HTERT RPE-1 (cell line): Measurements from ENCODE around the gene OR6C76.
"Not testable (repeated sequence)": the region's sequence is repeated elsewhere in the genome, so short reads cannot be mapped to it uniquely, and the experiment has no call there.

ENCODE experiments used
- in situ Hi-C: fragments of 300-500 bp; cut with MboI; formaldehyde crosslinking; loops from 4 replicates; pipeline ENCODE4 v1.14.3; 2020; ENCODE audit warnings: low sequenced_read_pairs

OR6C76 gene

GRCh38 chr12:55425954-55426353 is at the start of gene OR6C76:
Gene OR6C76, plus strand, starts transcription at chr12:55426254. Its CDS starts 0 bp downstream, at chr12:55426254.
- in situ Hi-C loops, result no loop called here

GRCh38 chr12:55385891-55386290 is 40.2 kb upstream of the OR6C76 start:
- in situ Hi-C loops, result no loop called here

GRCh38 chr12:55392032-55392795 is 33.8 kb upstream of the OR6C76 start:
- in situ Hi-C loops, result no loop called here

DNA sequence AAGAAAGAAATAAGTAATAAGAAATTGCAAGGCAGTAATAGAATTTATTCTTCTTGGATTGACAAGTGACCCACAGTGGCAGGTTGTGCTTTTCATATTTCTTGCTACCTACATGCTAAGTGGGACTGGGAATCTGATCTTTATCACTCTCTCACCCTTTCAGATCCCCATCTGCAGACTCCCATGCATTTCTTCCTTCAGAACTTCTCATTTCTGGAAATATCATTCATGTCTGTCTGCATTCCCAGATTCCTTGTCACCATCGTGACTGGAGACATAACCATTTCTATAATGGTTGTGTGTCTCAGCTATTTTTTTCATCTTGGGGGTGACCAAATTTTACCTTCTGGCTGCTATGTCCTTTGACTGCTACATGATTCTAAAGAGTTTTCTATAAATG is 29.7 kb upstream of the OR6C76 start:
- in situ Hi-C loops, result no loop called here

DNA sequence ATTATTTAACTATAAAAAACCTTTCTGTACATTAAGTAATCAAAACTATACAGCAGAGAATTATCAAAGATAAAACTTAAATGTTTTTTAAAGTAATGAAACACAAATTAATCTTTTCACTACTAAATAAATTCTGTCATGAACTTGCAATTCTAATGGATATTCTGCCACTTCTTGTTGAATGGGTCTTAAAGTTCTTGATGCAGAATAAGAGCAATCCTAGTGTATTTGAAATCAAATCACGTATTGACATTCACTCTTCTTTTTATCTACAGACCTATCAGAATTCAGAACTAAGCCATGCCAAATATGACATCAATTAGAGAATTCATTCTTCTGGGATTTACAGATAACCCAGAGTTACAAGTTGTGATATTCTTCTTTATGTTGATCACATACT is 25.8 kb upstream of the OR6C76 start, which contains the start of gene OR6C65:
Gene OR6C65 (plus strand): TSS at position 301 of the 400 bp plus-strand sequence. CDS start 0 bp downstream, at position 301.
- in situ Hi-C loops, result no loop called here

DNA sequence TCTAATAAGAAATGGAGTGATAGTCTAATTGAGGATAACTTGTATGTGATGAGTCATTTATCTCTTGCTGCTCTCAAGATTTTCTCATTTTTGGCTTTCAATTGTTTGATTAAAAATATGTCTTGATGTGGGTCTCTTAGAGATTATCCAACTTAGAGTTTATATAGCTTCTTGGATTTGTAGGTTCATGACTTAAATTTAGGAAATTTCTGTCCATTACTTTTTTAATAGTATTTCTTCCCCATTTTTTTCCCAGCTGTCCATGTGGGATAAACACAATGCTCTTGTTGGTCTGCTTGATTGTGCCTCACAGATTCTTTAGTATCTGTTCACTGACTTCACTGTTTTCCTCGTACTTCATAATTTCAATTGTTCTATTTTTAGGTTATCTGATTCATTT is 18.2 kb upstream of the OR6C76 start:
- in situ Hi-C loops, result no loop called here

- in situ Hi-C loops, result not testable (repeated sequence)
These were observed 16.9 kb upstream of the OR6C76 start for GRCh38 chr12:55409133-55409532.

GRCh38 chr12:55412138-55412537 is 13.9 kb upstream of the OR6C76 start:
- in situ Hi-C loops, result not testable (repeated sequence)

- in situ Hi-C loops, result not testable (repeated sequence)
These were observed 12.3 kb upstream of the OR6C76 start for GRCh38 chr12:55413498-55414388.

DNA sequence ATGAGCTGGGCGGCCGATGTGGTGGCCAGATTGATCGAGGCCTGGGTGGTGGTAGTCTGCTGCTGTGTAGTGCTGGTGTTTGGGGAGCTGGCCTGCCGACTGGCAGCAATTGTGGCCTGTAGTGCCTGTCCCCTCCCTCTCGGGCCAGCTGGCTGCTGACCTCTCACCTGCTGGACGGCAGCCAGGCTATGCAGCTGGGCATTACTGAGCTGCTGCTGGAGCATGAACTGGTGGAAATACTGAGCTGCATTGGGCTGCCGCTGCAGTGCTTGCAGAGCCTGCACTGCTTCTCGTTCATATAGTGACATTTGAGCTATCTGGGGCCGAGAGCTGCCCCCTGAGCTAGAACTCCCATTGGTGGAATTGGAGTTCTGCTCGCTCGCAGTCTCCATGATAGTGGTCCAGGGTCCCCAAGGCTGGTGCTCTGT is 11.6 kb upstream of the OR6C76 start:
- in situ Hi-C loops, result not testable (repeated sequence)

- in situ Hi-C loops, result not testable (repeated sequence)
These were observed 11.2 kb upstream of the OR6C76 start for GRCh38 chr12:55414889-55415288.

DNA sequence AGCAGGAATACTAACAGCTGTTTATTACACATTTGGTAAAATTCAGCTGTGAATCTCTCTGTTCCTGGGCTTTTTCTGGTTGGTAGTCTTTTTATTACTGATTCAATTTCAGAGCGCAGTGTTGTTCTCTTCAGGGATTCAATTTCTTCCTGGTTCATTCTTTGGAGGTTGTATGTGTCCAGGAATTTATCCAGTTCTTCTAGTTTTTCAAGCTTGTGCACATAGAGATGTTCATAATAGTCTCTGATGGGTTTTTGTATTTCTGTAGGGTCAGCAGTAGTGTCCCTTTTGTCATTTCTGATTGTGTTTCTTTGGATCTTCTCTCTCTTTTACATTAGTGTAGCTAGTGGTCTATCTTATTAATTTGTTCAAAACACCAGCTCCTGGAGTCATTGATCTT is 9.1 kb upstream of the OR6C76 start:
- in situ Hi-C loops, result no loop called here

DNA sequence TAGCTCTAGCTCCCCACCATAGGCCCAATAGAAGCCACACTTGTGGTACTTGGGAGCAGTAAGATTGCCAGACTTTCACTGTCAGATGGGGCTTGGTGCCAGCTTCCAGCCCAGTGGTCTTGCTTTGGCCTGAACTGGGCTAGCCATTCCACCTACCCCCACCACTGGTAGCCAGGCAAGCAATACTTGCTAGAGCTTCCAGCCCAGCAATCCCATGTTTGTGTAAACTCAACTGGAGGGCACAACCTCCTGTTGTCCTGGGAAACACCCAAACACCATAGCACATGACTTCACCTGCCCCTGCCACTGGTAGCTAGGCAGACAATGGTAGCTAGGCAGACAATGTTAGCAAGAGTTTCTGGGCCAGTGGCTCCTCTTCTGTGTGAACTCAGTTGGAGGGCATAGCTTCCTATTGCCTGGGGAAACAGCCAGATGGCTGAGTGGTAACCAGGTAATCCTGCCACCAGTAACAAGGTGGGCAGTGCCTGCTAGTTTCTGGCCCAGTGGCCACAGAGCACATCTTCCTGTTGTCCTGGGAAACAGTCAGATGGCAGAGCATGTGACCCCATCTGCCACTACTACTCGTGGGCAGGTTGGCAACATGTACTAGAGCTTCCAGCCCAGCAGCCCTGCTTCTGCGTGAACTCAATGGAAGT is 5.6 kb upstream of the OR6C76 start:
- in situ Hi-C loops, result no loop called here

GRCh38 chr12:55428331-55429243 is 2.5 kb downstream of the OR6C76 start:
- in situ Hi-C loops, result no loop called here

- in situ Hi-C loops, result not testable (repeated sequence)
These were observed 15.2 kb downstream of the OR6C76 start for GRCh38 chr12:55441233-55441632.

- in situ Hi-C loops, result no loop called here
These were observed 17.7 kb downstream of the OR6C76 start, which contains the start of gene OR6C2 for GRCh38 chr12:55443776-55444175. Gene OR6C2, plus strand, starts transcription at chr12:55444076. Its CDS starts 8,138 bp downstream, at chr12:55452214.

DNA sequence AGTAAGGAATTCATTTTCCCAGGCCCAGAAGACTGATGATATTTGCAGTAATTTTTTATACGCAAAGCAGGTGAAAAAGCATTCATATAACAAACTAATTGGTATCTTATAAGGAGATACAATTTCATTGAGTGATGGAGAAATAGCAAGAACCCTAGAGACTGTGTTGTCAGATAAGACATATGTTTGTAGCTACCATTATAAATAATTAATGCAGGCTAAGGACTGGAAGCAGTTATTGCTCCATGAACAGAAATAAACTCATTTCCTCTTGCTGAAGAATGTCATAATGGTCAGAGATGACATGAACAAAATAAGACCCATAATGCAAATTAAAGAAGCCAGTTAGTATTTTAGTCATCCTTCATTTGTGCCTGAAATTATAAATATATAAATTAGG is 19.3 kb downstream of the OR6C76 start:
- in situ Hi-C loops, result no loop called here

DNA sequence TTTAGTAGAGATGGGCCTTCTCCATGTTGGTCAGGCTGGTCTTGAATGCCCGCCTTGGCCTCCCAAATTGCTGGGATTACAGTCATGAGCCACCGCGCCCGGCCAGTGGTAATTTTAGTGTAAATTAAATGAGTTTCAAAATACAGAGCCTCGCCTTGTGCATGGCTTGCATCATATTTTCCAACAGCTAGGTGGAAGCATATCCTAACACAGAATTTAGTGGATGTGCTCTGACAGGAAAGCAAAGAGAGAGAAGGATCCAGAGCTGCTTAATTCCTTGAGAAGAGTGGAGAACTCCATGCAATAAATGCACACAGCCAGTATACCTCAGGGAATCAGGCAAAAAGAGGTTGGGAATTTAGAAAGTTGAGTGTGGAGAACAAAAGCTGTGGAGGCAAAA is 20.3 kb downstream of the OR6C76 start:
- in situ Hi-C loops, result no loop called here

GRCh38 chr12:55448825-55449224 is 22.8 kb downstream of the OR6C76 start:
- in situ Hi-C loops, result no loop called here

DNA sequence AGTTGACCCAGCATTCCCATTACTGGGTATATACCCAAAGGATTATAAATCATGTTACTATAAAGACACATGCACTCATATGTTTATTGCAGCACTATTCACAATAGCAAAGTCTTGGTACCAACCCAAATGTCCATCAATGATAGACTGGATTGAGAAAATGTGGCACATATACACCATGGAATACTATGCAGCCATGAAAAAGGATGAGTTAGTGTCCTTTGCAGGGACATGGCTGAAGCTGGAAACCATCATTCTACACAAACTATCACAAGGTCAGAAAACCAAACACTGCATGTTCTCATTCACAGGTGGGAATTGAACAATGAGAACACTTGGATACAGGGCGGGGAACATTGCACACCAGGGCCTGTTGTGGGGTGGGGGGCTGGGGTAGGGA is 38.9 kb downstream of the OR6C76 start:
- in situ Hi-C loops, result not testable (repeated sequence)
